ENCODE measurements around the gene EML1. TPM values are rescaled to one million over a fixed set of nuclear protein-coding genes. Genes with fewer than 3 reads are reported as not detected.

Gene EML1
- polyA plus RNA-seq, 1 donor from 2014 or later: 21.7 TPM

DNA sequence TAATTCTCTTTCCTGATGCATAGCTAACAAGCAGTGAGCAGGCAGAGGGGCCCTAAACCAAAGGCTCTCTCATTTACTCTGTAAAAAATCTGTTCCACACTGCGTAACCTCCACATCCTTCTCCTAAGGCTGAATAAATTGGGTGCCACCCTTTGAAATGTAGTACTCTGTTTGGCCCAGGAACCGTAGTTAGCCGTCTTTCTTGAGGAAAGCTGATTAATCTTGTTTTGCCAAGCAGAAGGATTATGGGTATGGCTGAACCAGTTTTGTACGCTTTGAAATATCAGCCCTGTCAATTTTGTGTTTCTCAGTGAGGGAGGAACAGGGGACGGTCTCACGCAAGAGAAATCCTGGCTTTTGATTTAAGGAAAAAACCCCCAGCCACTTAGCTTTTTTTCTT lies 19.7 kb downstream of the EML1 start:
- Histone ChIP-seq H3K27me3 (ENCODE audit: insufficient read depth, low read depth, low read length) (no peaks in the 10 kb centered on the region), H3K9ac (ENCODE audit: low read length) (no peak overlapping the region), H3K4me3 (ENCODE audit: low read length) (no peak overlapping the region), H3K9me3 (ENCODE audit: low read length) (no peaks in the 10 kb centered on the region), H3K9me2 (ENCODE audit: insufficient read depth, low read length) (no peaks in the 10 kb centered on the region), H4K20me1 (ENCODE audit: insufficient read depth) (no peaks in the 10 kb centered on the region), H2AFZ (ENCODE audit: low read depth, low read length) (no peak overlapping the region), H3F3A (ENCODE audit: insufficient read depth, low read length, poor library complexity, severe bottlenecking) (no peaks in the 10 kb centered on the region), H3K27ac (ENCODE audit: low read length) (no peak overlapping the region), H3K79me2 (replicated peaks; ENCODE audit: insufficient read depth, low read length) (peaks cover 10% of the 10 kb centered on the region), H3K4me2 (ENCODE audit: low read length) (no peak overlapping the region), H3K36me3 (ENCODE audit: insufficient read depth, low read length) (no peaks in the 10 kb centered on the region)
- TF ChIP-seq, protein P1, sequence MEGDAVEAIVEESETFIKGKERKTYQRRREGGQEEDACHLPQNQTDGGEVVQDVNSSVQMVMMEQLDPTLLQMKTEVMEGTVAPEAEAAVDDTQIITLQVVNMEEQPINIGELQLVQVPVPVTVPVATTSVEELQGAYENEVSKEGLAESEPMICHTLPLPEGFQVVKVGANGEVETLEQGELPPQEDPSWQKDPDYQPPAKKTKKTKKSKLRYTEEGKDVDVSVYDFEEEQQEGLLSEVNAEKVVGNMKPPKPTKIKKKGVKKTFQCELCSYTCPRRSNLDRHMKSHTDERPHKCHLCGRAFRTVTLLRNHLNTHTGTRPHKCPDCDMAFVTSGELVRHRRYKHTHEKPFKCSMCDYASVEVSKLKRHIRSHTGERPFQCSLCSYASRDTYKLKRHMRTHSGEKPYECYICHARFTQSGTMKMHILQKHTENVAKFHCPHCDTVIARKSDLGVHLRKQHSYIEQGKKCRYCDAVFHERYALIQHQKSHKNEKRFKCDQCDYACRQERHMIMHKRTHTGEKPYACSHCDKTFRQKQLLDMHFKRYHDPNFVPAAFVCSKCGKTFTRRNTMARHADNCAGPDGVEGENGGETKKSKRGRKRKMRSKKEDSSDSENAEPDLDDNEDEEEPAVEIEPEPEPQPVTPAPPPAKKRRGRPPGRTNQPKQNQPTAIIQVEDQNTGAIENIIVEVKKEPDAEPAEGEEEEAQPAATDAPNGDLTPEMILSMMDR (IDR thresholded peaks at IDR 0.05; ENCODE audit: poor library complexity, severe bottlenecking): no peak
- TF ChIP-seq SMC3 (conservative IDR thresholded peaks at IDR 0.05; ENCODE audit: poor library complexity) (no peak), MXI1 (conservative IDR thresholded peaks at IDR 0.05; ENCODE audit: poor library complexity, severe bottlenecking) (no peak), EZH2 (IDR thresholded peaks at IDR 0.05; ENCODE audit: borderline replicate concordance, insufficient read depth, low read length, poor library complexity, severe bottlenecking) (no peak), RAD21 (conservative IDR thresholded peaks at IDR 0.05) (no peak), POLR2AphosphoS5 (IDR thresholded peaks at IDR 0.05) (no peak), TAF1 (IDR thresholded peaks at IDR 0.05; ENCODE audit: low read depth) (no peak)
- TF ChIP-seq, protein P2, sequence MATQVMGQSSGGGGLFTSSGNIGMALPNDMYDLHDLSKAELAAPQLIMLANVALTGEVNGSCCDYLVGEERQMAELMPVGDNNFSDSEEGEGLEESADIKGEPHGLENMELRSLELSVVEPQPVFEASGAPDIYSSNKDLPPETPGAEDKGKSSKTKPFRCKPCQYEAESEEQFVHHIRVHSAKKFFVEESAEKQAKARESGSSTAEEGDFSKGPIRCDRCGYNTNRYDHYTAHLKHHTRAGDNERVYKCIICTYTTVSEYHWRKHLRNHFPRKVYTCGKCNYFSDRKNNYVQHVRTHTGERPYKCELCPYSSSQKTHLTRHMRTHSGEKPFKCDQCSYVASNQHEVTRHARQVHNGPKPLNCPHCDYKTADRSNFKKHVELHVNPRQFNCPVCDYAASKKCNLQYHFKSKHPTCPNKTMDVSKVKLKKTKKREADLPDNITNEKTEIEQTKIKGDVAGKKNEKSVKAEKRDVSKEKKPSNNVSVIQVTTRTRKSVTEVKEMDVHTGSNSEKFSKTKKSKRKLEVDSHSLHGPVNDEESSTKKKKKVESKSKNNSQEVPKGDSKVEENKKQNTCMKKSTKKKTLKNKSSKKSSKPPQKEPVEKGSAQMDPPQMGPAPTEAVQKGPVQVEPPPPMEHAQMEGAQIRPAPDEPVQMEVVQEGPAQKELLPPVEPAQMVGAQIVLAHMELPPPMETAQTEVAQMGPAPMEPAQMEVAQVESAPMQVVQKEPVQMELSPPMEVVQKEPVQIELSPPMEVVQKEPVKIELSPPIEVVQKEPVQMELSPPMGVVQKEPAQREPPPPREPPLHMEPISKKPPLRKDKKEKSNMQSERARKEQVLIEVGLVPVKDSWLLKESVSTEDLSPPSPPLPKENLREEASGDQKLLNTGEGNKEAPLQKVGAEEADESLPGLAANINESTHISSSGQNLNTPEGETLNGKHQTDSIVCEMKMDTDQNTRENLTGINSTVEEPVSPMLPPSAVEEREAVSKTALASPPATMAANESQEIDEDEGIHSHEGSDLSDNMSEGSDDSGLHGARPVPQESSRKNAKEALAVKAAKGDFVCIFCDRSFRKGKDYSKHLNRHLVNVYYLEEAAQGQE (IDR thresholded peaks at IDR 0.05; ENCODE audit: borderline replicate concordance): no peak

DNA sequence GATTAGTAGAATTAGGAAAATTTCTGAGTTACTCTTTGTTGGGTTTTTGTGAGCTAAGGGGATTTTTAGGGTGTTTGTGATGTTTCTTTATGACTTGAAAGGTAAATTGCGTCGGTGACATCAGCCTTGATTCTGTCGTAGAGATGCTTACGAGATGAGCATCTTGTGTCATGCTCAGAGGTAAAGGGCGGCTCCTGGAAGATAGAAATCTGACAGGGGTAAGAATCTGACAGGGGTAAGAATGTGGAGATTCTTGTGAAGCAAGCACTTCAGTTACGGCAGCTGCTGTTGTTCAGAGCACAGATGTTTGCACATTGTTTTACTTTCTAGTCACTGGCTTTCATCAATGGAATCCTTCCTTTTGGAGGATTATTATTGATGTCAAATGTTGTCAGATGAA lies 22.5 kb downstream of the EML1 start:
- Histone ChIP-seq H3K9ac (ENCODE audit: low read length) (no peak overlapping the region), H3K27ac (ENCODE audit: low read length) (no peak overlapping the region), H3K9me2 (ENCODE audit: insufficient read depth, low read length) (no peaks in the 10 kb centered on the region), H3K4me2 (ENCODE audit: low read length) (no peak overlapping the region), H3K36me3 (ENCODE audit: insufficient read depth, low read length) (no peaks in the 10 kb centered on the region), H3K79me2 (replicated peaks; ENCODE audit: insufficient read depth, low read length) (peaks cover 3% of the 10 kb centered on the region), H3K4me3 (ENCODE audit: low read length) (no peak overlapping the region), H2AFZ (ENCODE audit: low read depth, low read length) (no peak overlapping the region), H4K20me1 (ENCODE audit: insufficient read depth) (no peaks in the 10 kb centered on the region), H3F3A (ENCODE audit: insufficient read depth, low read length, poor library complexity, severe bottlenecking) (no peaks in the 10 kb centered on the region), H3K27me3 (ENCODE audit: insufficient read depth, low read depth, low read length) (no peaks in the 10 kb centered on the region), H3K9me3 (ENCODE audit: low read length) (no peaks in the 10 kb centered on the region)
- TF ChIP-seq, protein P2 (IDR thresholded peaks at IDR 0.05; ENCODE audit: borderline replicate concordance): no peak
- TF ChIP-seq POLR2AphosphoS5 (IDR thresholded peaks at IDR 0.05) (no peak), TAF1 (IDR thresholded peaks at IDR 0.05; ENCODE audit: low read depth) (no peak), RAD21 (conservative IDR thresholded peaks at IDR 0.05) (no peak), EZH2 (IDR thresholded peaks at IDR 0.05; ENCODE audit: borderline replicate concordance, insufficient read depth, low read length, poor library complexity, severe bottlenecking) (no peak), EP300 (conservative IDR thresholded peaks at IDR 0.05; ENCODE audit: poor library complexity, severe bottlenecking) (no peak), SMC3 (conservative IDR thresholded peaks at IDR 0.05; ENCODE audit: poor library complexity) (no peak), MXI1 (conservative IDR thresholded peaks at IDR 0.05; ENCODE audit: poor library complexity, severe bottlenecking) (no peak)
- TF ChIP-seq, protein P1 (IDR thresholded peaks at IDR 0.05; ENCODE audit: poor library complexity, severe bottlenecking): no peak

Measured in neural cell (in vitro differentiated cells).